HepG2 (cell line): ENCODE results near the gene ARPIN. TPM values are rescaled to one million over a fixed set of nuclear protein-coding genes. Genes with fewer than 3 reads are reported as not detected.

Source experiments
- ATAC-seq: fragments of 200-7000 bp; cut with Tn5 transposase; 3 replicates; pipeline ENCODE4 v1.9.1; 2020; ENCODE audit warnings: mild to moderate bottlenecking, moderate library complexity
- BruUV-seq: library from RNA; stranded (reverse); fragments of 400-500 nt; replicated peaks from 2 replicates; lab custom pipeline; 2021; lab: Mats Ljungman, UMichigan
- CTCF ChIA-PET: fragments of 300-600 bp; formaldehyde crosslinking; extraction: SDS; loops from one replicate; lab custom pipeline; 2021; ENCODE audit warnings: low total read pairs, inconsistent platforms, low intra/inter-chr PET ratio; lab: Yijun Ruan, JAX
- POLR2A ChIA-PET: fragments of 350-600 bp; sonication (Branson Sonifier 250); formaldehyde crosslinking; loops from one replicate; lab custom pipeline; 2020; ENCODE audit warnings: antibody characterized with exemption, inconsistent platforms; lab: Yijun Ruan, JAX
- DNase-seq: peaks from one replicate; pipeline ENCODE4 v3.0.0-alpha.2; 2015; ENCODE audit warnings: low spot score
- FAIRE-seq: peaks from 3 replicates; lab custom pipeline; 2011; peaks lifted over from hg19 to GRCh38; lab: Jason Lieb, UNC
- H2AFZ ChIP-seq: one replicate; pipeline ENCODE4 v1.6.1; 2011; ENCODE audit warnings: low read length, inconsistent platforms
- H3K27ac ChIP-seq: fragments of 300-600 bp; 3 replicates; pipeline ENCODE4 v1.8.0; 2011; ENCODE audit warnings: mixed run types, mild to moderate bottlenecking, mixed read lengths, low read length, inconsistent platforms; ENCODE audit not compliant: insufficient read depth; ENCODE audit errors: extremely low read length
- H3K27me3 ChIP-seq, 2 experiments: fragments of 200-600 bp in 1 of 2; 2 replicates in 1 of 2; 3 replicates in 1 of 2; pipeline versions ENCODE4 v1.6.0 to v1.8.0; 2011; ENCODE audit warnings: low read length in 2 of 2, mild to moderate bottlenecking in 2 of 2, moderate library complexity in 2 of 2, inconsistent platforms in 1 of 2; ENCODE audit not compliant: insufficient read depth in 2 of 2, control insufficient read depth in 1 of 2
- H3K36me3 ChIP-seq, 2 experiments: fragments of 200-600 bp in 1 of 2; replicated peaks in 1 of 2; 2 replicates in 1 of 2; 3 replicates in 1 of 2; pipeline versions ENCODE4 v1.5.1 to v1.8.0; 2011; ENCODE audit warnings: low read length in 2 of 2, inconsistent platforms in 1 of 2; ENCODE audit not compliant: insufficient read depth in 2 of 2, control insufficient read depth in 1 of 2
- H3K4me1 ChIP-seq: 2 replicates; pipeline ENCODE4 v1.5.1; 2012; ENCODE audit warnings: low read length, inconsistent platforms; ENCODE audit not compliant: insufficient read depth
- H3K4me2 ChIP-seq: 2 replicates; pipeline ENCODE4 v1.6.0; 2011; ENCODE audit warnings: low read depth, low read length, inconsistent platforms
- H3K4me3 ChIP-seq, 3 experiments: fragments of 200-600 bp in 1 of 3; sonication (generic), shearing (Covaris generic) in 1 of 3; replicated peaks in 1 of 3; 2 replicates each; pipeline ENCODE4 v1.5.1; 2011 to 2016; ENCODE audit warnings: low read length in 3 of 3, inconsistent platforms in 2 of 3, low read depth in 2 of 3, mild to moderate bottlenecking in 2 of 3, control low read depth in 1 of 3, mixed read lengths in 1 of 3; ENCODE audit not compliant: insufficient read depth in 1 of 3
- H3K79me2 ChIP-seq: one replicate; pipeline ENCODE4 v1.6.1; 2011; ENCODE audit warnings: low read length, inconsistent platforms; ENCODE audit not compliant: insufficient read depth
- H3K9ac ChIP-seq: 2 replicates; pipeline ENCODE4 v1.6.0; 2011; ENCODE audit warnings: mild to moderate bottlenecking, low read depth, low read length, inconsistent platforms; ENCODE audit not compliant: insufficient read depth
- H3K9me3 ChIP-seq: 2 replicates; pipeline ENCODE4 v1.5.1; 2012; ENCODE audit warnings: mild to moderate bottlenecking, low read length
- H4K20me1 ChIP-seq: 2 replicates; pipeline ENCODE4 v1.6.0; 2011; ENCODE audit warnings: inconsistent platforms, mild to moderate bottlenecking, low read length, moderate library complexity; ENCODE audit not compliant: insufficient read depth
- ATF3 ChIP-seq: sonication (generic); formaldehyde crosslinking; IDR thresholded peaks from 2 replicates; pipeline ENCODE4 v1.4.0; 2020; ENCODE audit warnings: missing genetic modification reagents
- EP300 ChIP-seq, 3 experiments: sonication (generic) in 1 of 3; formaldehyde crosslinking in 1 of 3; IDR thresholded peaks; 2 replicates each; pipeline versions ENCODE4 v1.5.1 to v1.6.1; 2011 to 2020; ENCODE audit warnings: low read depth in 2 of 3, low read length in 2 of 3, borderline replicate concordance in 1 of 3, improper control_type of control experiment in 1 of 3, mild to moderate bottlenecking in 1 of 3, missing genetic modification reagents in 1 of 3, moderate library complexity in 1 of 3
- ERF ChIP-seq: IDR thresholded peaks from 2 replicates; pipeline ENCODE4 v1.6.1; 2018; ENCODE audit warnings: missing biosample characterization, missing genetic modification reagents
- FOXO1 ChIP-seq: sonication (generic); formaldehyde crosslinking; IDR thresholded peaks from 2 replicates; pipeline ENCODE4 v1.4.0; 2020; ENCODE audit warnings: missing genetic modification reagents
- GATA4 ChIP-seq: sonication (generic); IDR thresholded peaks from 2 replicates; pipeline ENCODE4 v1.6.1; 2016; ENCODE audit warnings: antibody characterized with exemption, low read depth, borderline replicate concordance
- GFI1 ChIP-seq: sonication (generic); formaldehyde crosslinking; IDR thresholded peaks from 2 replicates; pipeline ENCODE4 v1.5.0; 2020; ENCODE audit warnings: missing genetic modification reagents, mild to moderate bottlenecking, borderline replicate concordance
- HDAC1 ChIP-seq: sonication (generic); formaldehyde crosslinking; IDR thresholded peaks from 2 replicates; pipeline ENCODE4 v1.5.1; 2020; ENCODE audit warnings: mild to moderate bottlenecking, missing genetic modification reagents
- HNF4G ChIP-seq, 2 experiments: sonication (generic) in 1 of 2; formaldehyde crosslinking in 1 of 2; IDR thresholded peaks; 2 replicates each; pipeline versions ENCODE4 v1.4.0 to v1.6.1; 2011 to 2020; ENCODE audit warnings: borderline replicate concordance in 2 of 2, low read depth in 2 of 2, mild to moderate bottlenecking in 2 of 2, low read length in 1 of 2, missing genetic modification reagents in 1 of 2, moderate library complexity in 1 of 2
- HOXA5 ChIP-seq: sonication (generic); formaldehyde crosslinking; IDR thresholded peaks from 2 replicates; pipeline ENCODE4 v1.4.0; 2020; ENCODE audit warnings: missing genetic modification reagents
- LCORL ChIP-seq, 2 experiments: fragments of 450-650 bp in 1 of 2; sonication (generic) in 1 of 2; formaldehyde crosslinking in 1 of 2; IDR thresholded peaks; 2 replicates each; pipeline versions ENCODE4 v1.5.0 to v1.6.1; 2017 to 2020; ENCODE audit warnings: antibody characterized with exemption in 1 of 2, missing genetic modification reagents in 1 of 2
- MIER2 ChIP-seq: IDR thresholded peaks from 2 replicates; pipeline ENCODE4 v1.6.1; 2016; ENCODE audit warnings: missing biosample characterization, missing genetic modification reagents
- NCOR1 ChIP-seq: fragments of 200-600 bp; sonication (generic); IDR thresholded peaks from 2 replicates; pipeline ENCODE4 v1.7.0; 2017; ENCODE audit warnings: antibody characterized with exemption, low read length, borderline replicate concordance
- SMARCE1 ChIP-seq: fragments of 450-650 bp; IDR thresholded peaks from 2 replicates; pipeline ENCODE4 v1.6.1; 2017; ENCODE audit warnings: borderline replicate concordance
- SMC3 ChIP-seq: IDR thresholded peaks from 2 replicates; pipeline ENCODE4 v1.6.1; 2011; ENCODE audit warnings: low read length, improper control_type of control experiment
- SP5 ChIP-seq: IDR thresholded peaks from 2 replicates; pipeline ENCODE4 v1.6.1; 2016; ENCODE audit warnings: low read depth, borderline replicate concordance
- SPEN ChIP-seq: sonication (generic); formaldehyde crosslinking; IDR thresholded peaks from 2 replicates; pipeline ENCODE4 v1.5.1; 2020; ENCODE audit warnings: low read depth, mild to moderate bottlenecking, missing genetic modification reagents
- ZMYM3 ChIP-seq: sonication (generic); formaldehyde crosslinking; IDR thresholded peaks from 2 replicates; pipeline ENCODE4 v1.5.1; 2020; ENCODE audit warnings: mild to moderate bottlenecking, missing genetic modification reagents
- ZMYM4 ChIP-seq: sonication (generic); formaldehyde crosslinking; IDR thresholded peaks from 2 replicates; pipeline ENCODE4 v1.8.1; 2023; ENCODE audit warnings: mild to moderate bottlenecking, missing genetic modification reagents
- ZNF10 ChIP-seq: sonication (generic); formaldehyde crosslinking; IDR thresholded peaks from 2 replicates; pipeline ENCODE4 v1.4.0; 2020; ENCODE audit warnings: mild to moderate bottlenecking, low read depth, missing genetic modification reagents, borderline replicate concordance
- ZNF383 ChIP-seq: sonication (generic); formaldehyde crosslinking; IDR thresholded peaks from 2 replicates; pipeline ENCODE4 v1.4.0; 2020; ENCODE audit warnings: missing genetic modification reagents, mild to moderate bottlenecking, borderline replicate concordance
- ZNF75D ChIP-seq: sonication (generic); formaldehyde crosslinking; IDR thresholded peaks from 2 replicates; pipeline ENCODE4 v1.8.1; 2023; ENCODE audit warnings: missing genetic modification reagents, mild to moderate bottlenecking, borderline replicate concordance
- ZNF788 ChIP-seq: sonication (generic); formaldehyde crosslinking; IDR thresholded peaks from 2 replicates; pipeline ENCODE4 v1.5.0; 2020; ENCODE audit warnings: mild to moderate bottlenecking, missing genetic modification reagents, borderline replicate concordance
- WGBS: methylation state at CpG from one replicate; pipeline ENCODE4 v1.1.6; 2017; ENCODE audit warnings: low lambda C conversion rate; 5-methylcytosine and 5-hydroxymethylcytosine counted together
- in situ Hi-C: cut with HindIII; loops from 2 replicates; pipeline ENCODE4 v1.10.0; 2017; ENCODE audit warnings: low pct_unique_long_range_greater_than_20kb; ENCODE audit not compliant: extremely low pct_ligation_motif_present
- intact Hi-C: fragments of 100-400 bp; cut with micrococcal nuclease; formaldehyde crosslinking; loops from one replicate; pipeline ENCODE4 v1.10.0; 2022; ENCODE audit not compliant: unreplicated experiment
- polyA plus RNA-seq, 8 experiments: library from polyadenylated mRNA; depleted of rRNA in 3 of 8; stranded (reverse) in 7 of 8; unstranded in 1 of 8; fragments of >200 nt; fragmentation: Illumina TruSeq in 4 of 8; extraction: Trizol in 4 of 8; gene quantifications; 2 replicates each; pipeline versions ENCODE4 v1.2.1 to v1.2.3, GENCODE V29; 2011 to 2016; ENCODE audit warnings: low read depth in 4 of 8, missing spikeins in 1 of 8, mixed read lengths in 1 of 8; ENCODE audit not compliant: insufficient read depth in 1 of 8
- total RNA-seq, 5 experiments: library from RNA; depleted of rRNA; stranded (reverse); fragments of >200 nt; fragmentation: Illumina TruSeq; extraction: Trizol; gene quantifications; 2 replicates each; pipeline ENCODE4 v1.2.3, GENCODE V29; 2016; ENCODE audit warnings: low read depth in 1 of 5
- TF ChIP-seq, protein P1 (sequence below): sonication (generic); formaldehyde crosslinking; IDR thresholded peaks from 2 replicates; pipeline ENCODE4 v1.5.0; 2020; ENCODE audit warnings: missing genetic modification reagents, mild to moderate bottlenecking, borderline replicate concordance

Gene ARPIN
- total and polyA plus RNA-seq, 2 of the 13 experiments (the other 11 are each of a cell fraction or from before 2014, with no cell fraction given) = 2.8 to 5.0 TPM

DNA sequence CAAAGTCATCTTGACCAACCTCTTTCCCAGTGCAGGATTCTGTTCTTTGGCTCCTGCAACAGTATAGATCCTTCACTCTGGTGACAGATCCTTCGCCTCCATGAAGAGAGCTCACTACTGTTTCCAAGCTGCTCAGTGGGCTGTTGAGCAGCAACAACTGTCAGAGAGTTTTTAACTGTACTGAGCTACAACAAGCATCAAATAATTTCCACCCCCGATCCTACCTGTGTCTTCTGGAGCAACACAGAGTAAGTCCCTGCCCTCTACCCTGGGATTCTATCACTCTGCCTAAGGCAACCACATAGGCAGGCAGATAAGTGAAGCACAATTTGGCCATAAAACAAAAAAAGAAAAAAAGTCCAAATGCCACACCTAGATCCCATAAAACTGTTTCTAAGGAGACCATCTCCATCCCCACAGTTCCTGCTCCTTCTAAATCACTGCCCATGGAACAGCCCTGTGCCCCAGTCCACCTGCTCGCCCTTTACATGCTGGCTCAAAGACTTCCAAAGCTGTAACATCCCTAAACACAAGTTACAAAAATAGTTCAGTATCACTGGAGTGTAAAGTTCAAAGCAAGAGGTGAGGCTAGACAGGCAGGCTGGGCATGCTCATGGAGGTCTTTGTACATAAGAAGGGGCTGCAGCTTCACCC is 60.3 kb downstream of the ARPIN start:
- POLR2A ChIA-PET = interaction anchor here (1.4 kb wide), 1 partner anchor 46 kb away, joined by 4 read pairs; no protein-coding TSS in a partner anchor
- DNase-seq (peak; percentile 13), ATAC-seq (peak; percentile 66), FAIRE-seq (no peak)
- no TSS peak for BruUV-seq
- Histone ChIP-seq H3K79me2 (no peaks in the 10 kb centered on the region), H4K20me1 (no peaks in the 10 kb centered on the region; the same call in 1 of the 2 replicates), H3K4me3 (no peak overlapping the region), H3K4me1 (peaks cover 38% of the 10 kb centered on the region), H3K27me3 (no peaks in the 10 kb centered on the region), H3K36me3 (peaks cover 1 to 8% of the 10 kb centered on the region in 2 experiments; a peak in 3 of 5 replicates), H3K4me2 (no peak overlapping the region), H3K9me3 (no peaks in the 10 kb centered on the region), H3K27ac (peak overlapping the region; percentile 43), H2AFZ (no peak overlapping the region), H3K9ac (no peak overlapping the region)
- intact Hi-C loops (no loop called here), in situ Hi-C loops (no loop called here)
- 91% methylated on average over 3 of the region's 3 CpGs for WGBS
- CTCF ChIA-PET = no interaction called here
- TF ChIP-seq SP5 (no peak), GFI1 (CRISPR knock-in tag) (peak; percentile 28; the same call in 1 of the 2 replicates), ZNF75D (no peak), SMARCE1 (no peak), MIER2 (CRISPR knock-in tag) (no peak), ZNF788 (CRISPR knock-in tag) (peak; percentile 27; the same call in 1 of the 2 replicates), HNF4G (IDR thresholded peaks at IDR 0.05; ENCODE audit: borderline replicate concordance, low read depth, low read length) (no peak), HNF4G (CRISPR knock-in tag; IDR thresholded peaks at IDR 0.05; ENCODE audit: borderline replicate concordance, low read depth) (0 out of 2 replicates have a peak, but pooled peaks have one; percentile 29), HDAC1 (no peak), ERF (CRISPR knock-in tag) (0 out of 2 replicates have a peak, but pooled peaks have one; percentile 23), EP300 (IDR thresholded peaks at IDR 0.05; ENCODE audit: low read depth in 2 of 2, low read length in 2 of 2) (no peak), EP300 (CRISPR knock-in tag; IDR thresholded peaks at IDR 0.05; ENCODE audit: borderline replicate concordance) (no peak), NCOR1 (no peak), GATA4 (no peak), FOXO1 (CRISPR knock-in tag) (no peak), LCORL (IDR thresholded peaks at IDR 0.05) (no peak), LCORL (CRISPR knock-in tag; IDR thresholded peaks at IDR 0.05) (no peak), SMC3 (no peak), SPEN (CRISPR knock-in tag) (no peak), ZNF10 (no peak), ATF3 (CRISPR knock-in tag) (no peak), ZMYM4 (CRISPR knock-in tag) (no peak), HOXA5 (CRISPR knock-in tag) (no peak), ZMYM3 (CRISPR knock-in tag) (peak; percentile 45; the same call in 1 of the 2 replicates), ZNF383 (CRISPR knock-in tag) (no peak)
- TF ChIP-seq, protein P1, sequence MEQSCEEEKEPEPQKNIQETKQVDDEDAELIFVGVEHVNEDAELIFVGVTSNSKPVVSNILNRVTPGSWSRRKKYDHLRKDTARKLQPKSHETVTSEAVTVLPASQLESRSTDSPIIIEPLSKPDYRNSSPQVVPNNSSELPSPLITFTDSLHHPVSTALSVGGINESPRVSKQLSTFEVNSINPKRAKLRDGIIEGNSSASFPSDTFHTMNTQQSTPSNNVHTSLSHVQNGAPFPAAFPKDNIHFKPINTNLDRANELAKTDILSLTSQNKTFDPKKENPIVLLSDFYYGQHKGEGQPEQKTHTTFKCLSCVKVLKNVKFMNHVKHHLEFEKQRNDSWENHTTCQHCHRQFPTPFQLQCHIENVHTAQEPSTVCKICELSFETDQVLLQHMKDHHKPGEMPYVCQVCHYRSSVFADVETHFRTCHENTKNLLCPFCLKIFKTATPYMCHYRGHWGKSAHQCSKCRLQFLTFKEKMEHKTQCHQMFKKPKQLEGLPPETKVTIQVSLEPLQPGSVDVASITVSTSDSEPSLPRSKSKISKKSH (CRISPR knock-in tag) = no peak
